Liver (tissue), 9 donors: ENCODE results near the gene CARD11. TPM values are rescaled to one million over a fixed set of nuclear protein-coding genes. Genes with fewer than 3 reads are reported as not detected.

Experiments
- DNase-seq: peaks from one replicate; pipeline ENCODE4 v3.0.0-alpha.2; 2017; ENCODE audit warnings: low spot score
- H3K27ac ChIP-seq, 2 donors: one replicate each; pipeline ENCODE4 v1.7.0; 2013; ENCODE audit warnings: inconsistent platforms in 2 of 2, low read length in 2 of 2, control low read depth in 1 of 2, low read depth in 1 of 2, mild to moderate bottlenecking in 1 of 2
- H3K27me3 ChIP-seq, 4 donors: one replicate each; pipeline versions ENCODE4 v1.6.1 to v1.7.0; 2013; ENCODE audit warnings: low read length in 3 of 4, inconsistent platforms in 1 of 4, mild to moderate bottlenecking in 1 of 4, moderate library complexity in 1 of 4; ENCODE audit not compliant: control insufficient read depth in 4 of 4, insufficient read depth in 4 of 4
- H3K36me3 ChIP-seq, 4 donors: one replicate each; pipeline versions ENCODE4 v1.6.1 to v1.7.0; 2013; ENCODE audit warnings: low read length in 3 of 4, mild to moderate bottlenecking in 3 of 4, low read depth in 1 of 4, moderate library complexity in 1 of 4; ENCODE audit not compliant: control insufficient read depth in 4 of 4, insufficient read depth in 3 of 4
- H3K4me1 ChIP-seq, 4 donors: one replicate each; pipeline versions ENCODE4 v1.6.1 to v1.7.0; 2013; ENCODE audit warnings: low read length in 3 of 4, mild to moderate bottlenecking in 3 of 4, moderate library complexity in 1 of 4; ENCODE audit not compliant: control insufficient read depth in 4 of 4, insufficient read depth in 4 of 4
- H3K4me3 ChIP-seq, 3 donors: one replicate each; pipeline versions ENCODE4 v1.6.1 to v1.7.0; 2013; ENCODE audit warnings: low read length in 3 of 3, control low read depth in 1 of 3, low read depth in 1 of 3, mild to moderate bottlenecking in 1 of 3
- H3K9ac ChIP-seq, 2 donors: one replicate each; pipeline ENCODE4 v1.7.0; 2013; ENCODE audit warnings: low read length in 2 of 2, mild to moderate bottlenecking in 2 of 2, moderate library complexity in 2 of 2, control low read depth in 1 of 2, low read depth in 1 of 2
- H3K9me3 ChIP-seq, 4 donors: one replicate each; pipeline versions ENCODE4 v1.6.1 to v1.7.0; 2013; ENCODE audit warnings: low read length in 3 of 4; ENCODE audit not compliant: control insufficient read depth in 4 of 4
- ATF3 ChIP-seq: IDR thresholded peaks from 2 replicates; pipeline ENCODE4 v1.6.1; 2016; ENCODE audit warnings: antibody characterized with exemption
- CTCF ChIP-seq: fragments of 150-350 bp; IDR thresholded peaks from 2 replicates; pipeline ENCODE4 v1.5.1; 2017; ENCODE audit warnings: improper control_type of control experiment, low read depth, low read length; ENCODE audit not compliant: missing input control
- EGR1 ChIP-seq, 2 donors: IDR thresholded peaks; 2 replicates each; pipeline ENCODE4 v1.6.1; 2016 to 2018; ENCODE audit warnings: antibody characterized with exemption in 2 of 2, low read depth in 2 of 2
- FOXA1 ChIP-seq: IDR thresholded peaks from 2 replicates; pipeline ENCODE4 v1.6.1; 2016; ENCODE audit warnings: antibody characterized with exemption
- FOXA2 ChIP-seq: IDR thresholded peaks from 2 replicates; pipeline ENCODE4 v1.6.1; 2016; ENCODE audit warnings: antibody characterized with exemption
- HNF4A ChIP-seq, 2 donors: conservative IDR thresholded peaks; 2 replicates each; pipeline ENCODE4 v1.6.1; 2016; ENCODE audit warnings: antibody characterized with exemption in 2 of 2, mild to moderate bottlenecking in 2 of 2
- HNF4G ChIP-seq: IDR thresholded peaks from 2 replicates; pipeline ENCODE4 v1.6.1; 2016; ENCODE audit warnings: antibody characterized with exemption
- JUND ChIP-seq, 2 donors: IDR thresholded peaks; 2 replicates each; pipeline ENCODE4 v1.6.1; 2016; ENCODE audit warnings: antibody characterized with exemption in 2 of 2
- MAX ChIP-seq: IDR thresholded peaks from 2 replicates; pipeline ENCODE4 v1.6.1; 2016; ENCODE audit warnings: antibody characterized with exemption
- NR2F2 ChIP-seq: IDR thresholded peaks from 2 replicates; pipeline ENCODE4 v1.6.1; 2016; ENCODE audit warnings: antibody characterized with exemption
- REST ChIP-seq: IDR thresholded peaks from 2 replicates; pipeline ENCODE4 v1.6.1; 2016; ENCODE audit warnings: antibody characterized with exemption, mild to moderate bottlenecking
- SP1 ChIP-seq: IDR thresholded peaks from 2 replicates; pipeline ENCODE4 v1.6.1; 2018; ENCODE audit warnings: antibody characterized with exemption, mild to moderate bottlenecking
- TAF1 ChIP-seq: conservative IDR thresholded peaks from 2 replicates; pipeline ENCODE4 v1.6.1; 2016; ENCODE audit warnings: antibody characterized with exemption, mild to moderate bottlenecking
- YY1 ChIP-seq: IDR thresholded peaks from 2 replicates; pipeline ENCODE4 v1.6.1; 2016; ENCODE audit warnings: antibody characterized with exemption, mild to moderate bottlenecking
- ZBTB33 ChIP-seq: IDR thresholded peaks from 2 replicates; pipeline ENCODE4 v1.6.1; 2016; ENCODE audit warnings: antibody characterized with exemption
- WGBS: extraction: QIAGEN DNeasy Blood & Tissue Kit; methylation state at CpG from one replicate; pipeline ENCODE4 v1.1.7; 2013; 5-methylcytosine and 5-hydroxymethylcytosine counted together
- polyA plus RNA-seq, 2 donors: library from polyadenylated mRNA; stranded (reverse) in 1 of 2; unstranded in 1 of 2; fragments of 200-250 nt in 1 of 2; fragments of >200 nt in 1 of 2; fragmentation: Nextera tagmentation in 1 of 2; extraction: Ambion mirVana in 1 of 2; gene quantifications; one replicate each; pipeline versions ENCODE4 v1.2.1 to v1.2.3, GENCODE V29; 2013 to 2015
- total RNA-seq, 2 donors: library from RNA; depleted of rRNA; stranded (reverse); fragments of >200 nt; gene quantifications; one replicate each; pipeline ENCODE4 v1.2.3, GENCODE V29; 2014
- donor health status: healthy.
- donor health status: healthy.
- donor health status: healthy.
- donor health status: healthy.
- donor health status: healthy.

Gene CARD11
- total and polyA plus RNA-seq, 4 donors = 0.42 to 1.3 (median 0.83) TPM

- Histone ChIP-seq H3K27me3 (no peaks in the 10 kb centered on the region), H3K36me3 (no peaks in the 10 kb centered on the region), H3K9me3 (peaks cover 0 to 4% (median 0%) of the 10 kb centered on the region in 4 donors), H3K9ac (no peak overlapping the region), H3K27ac (no peak overlapping the region), H3K4me1 (no peaks in the 10 kb centered on the region), H3K4me3 (no peak overlapping the region)
- no peak for DNase-seq
- TF ChIP-seq HNF4A (conservative IDR thresholded peaks at IDR 0.05) = no peak
- TF ChIP-seq NR2F2 = no peak
- 60% methylated on average over 7 of the region's 7 CpGs for WGBS
These were observed 43.6 kb upstream of the CARD11 start for GRCh38 chr7:3087243-3087755.

- Histone ChIP-seq H3K36me3 (no peaks in the 10 kb centered on the region), H3K27me3 (no peaks in the 10 kb centered on the region), H3K27ac (no peak overlapping the region), H3K9me3 (peaks cover 0 to 4% (median under 1%) of the 10 kb centered on the region in 4 donors), H3K4me3 (no peak overlapping the region), H3K9ac (no peak overlapping the region), H3K4me1 (no peaks in the 10 kb centered on the region)
- WGBS = 63% methylated on average over 4 of the region's 4 CpGs
- TF ChIP-seq YY1 (no peak), CTCF (no peak), TAF1 (no peak), ZBTB33 (no peak), JUND (IDR thresholded peaks at IDR 0.05) (no peak), MAX (no peak), EGR1 (IDR thresholded peaks at IDR 0.05; ENCODE audit: low read depth in 2 of 2) (no peak), HNF4A (conservative IDR thresholded peaks at IDR 0.05) (no peak)
- DNase-seq = no peak
These were observed 39.7 kb upstream of the CARD11 start for GRCh38 chr7:3083350-3083749.

GRCh38 chr7:3082831-3083230, 39.2 kb upstream of the CARD11 start:
- Histone ChIP-seq H3K9ac (no peak overlapping the region), H3K4me3 (no peak overlapping the region), H3K27ac (no peak overlapping the region), H3K4me1 (no peaks in the 10 kb centered on the region), H3K36me3 (no peaks in the 10 kb centered on the region), H3K27me3 (no peaks in the 10 kb centered on the region), H3K9me3 (peaks cover 0 to 4% (median under 1%) of the 10 kb centered on the region in 4 donors)
- 81% methylated on average over 9 of the region's 9 CpGs for WGBS
- no peak for DNase-seq
- TF ChIP-seq FOXA2 = no peak
- TF ChIP-seq CTCF = no peak
- TF ChIP-seq ATF3 = no peak
- TF ChIP-seq SP1 = no peak
- no peak for TF ChIP-seq JUND (IDR thresholded peaks at IDR 0.05)
- no peak for TF ChIP-seq MAX
- TF ChIP-seq REST = no peak
- no peak for TF ChIP-seq EGR1 (IDR thresholded peaks at IDR 0.05; ENCODE audit: low read depth in 2 of 2)
- TF ChIP-seq TAF1 = no peak
- no peak for TF ChIP-seq HNF4G
- TF ChIP-seq FOXA1 = no peak
